IgD-negative memory B cell (primary cell): ENCODE results near the gene TFDP1. TPM values are rescaled to one million over a fixed set of nuclear protein-coding genes. Genes with fewer than 3 reads are reported as not detected.

ENCODE experiments used
- H3K27ac Mint-ChIP-seq, 3 donors: one replicate each; pipeline ENCODE4 v1.8.0; 2020 to 2022; ENCODE audit warnings: mild to moderate bottlenecking in 3 of 3, mixed read lengths in 3 of 3, moderate library complexity in 1 of 3
- H3K27me3 Mint-ChIP-seq: one replicate; pipeline ENCODE4 v1.8.0; 2021; ENCODE audit warnings: mixed read lengths
- H3K36me3 Mint-ChIP-seq: one replicate; pipeline ENCODE4 v1.8.0; 2020; ENCODE audit warnings: mild to moderate bottlenecking, mixed read lengths
- H3K4me1 Mint-ChIP-seq, 3 donors: one replicate each; pipeline ENCODE4 v1.8.0; 2020 to 2022; ENCODE audit warnings: mixed read lengths in 3 of 3, mild to moderate bottlenecking in 1 of 3
- H3K4me3 Mint-ChIP-seq, 4 donors: one replicate each; pipeline ENCODE4 v1.8.0; 2020 to 2022; ENCODE audit warnings: mild to moderate bottlenecking in 4 of 4, mixed read lengths in 4 of 4, moderate library complexity in 3 of 4
- H3K9me3 Mint-ChIP-seq, 3 donors: one replicate each; pipeline ENCODE4 v1.8.0; 2020 to 2021; ENCODE audit warnings: mixed read lengths in 3 of 3, mild to moderate bottlenecking in 1 of 3
- polyA plus RNA-seq: library from polyadenylated mRNA; unstranded; fragments of 300-500 nt; fragmentation: Illumina TruSeq; gene quantifications from one replicate; pipeline ENCODE4 v1.2.3, GENCODE V29; 2021

The TFDP1 gene
- 66.9 TPM for polyA plus RNA-seq

GRCh38 chr13:113584205-113584869 is at the start of gene TFDP1:
TSS of gene TFDP1 (plus strand) at chr13:113584753. CDS start at chr13:113585838, 1,085 bp downstream.
- Mint-ChIP-seq H3K9me3 (peaks cover 0 to 2% (median 0%) of the 10 kb centered on the region in 3 donors), H3K36me3 (no peaks in the 10 kb centered on the region), H3K4me1 (peaks cover 0 to 24% (median 10%) of the 10 kb centered on the region in 3 donors), H3K4me3 (peak within 1 kb of the TSS; percentile 85 to 96 (median 90)), H3K27me3 (no peaks in the 10 kb centered on the region), H3K27ac (peak within 1 kb of the TSS; percentile 12 to 63 (median 35))

- Mint-ChIP-seq H3K27ac (no peak overlapping the region), H3K27me3 (no peaks in the 10 kb centered on the region), H3K9me3 (no peaks in the 10 kb centered on the region), H3K4me3 (no peak overlapping the region), H3K36me3 (peaks cover 10% of the 10 kb centered on the region), H3K4me1 (peaks cover 0 to 2% (median 0%) of the 10 kb centered on the region in 3 donors)
These were observed 49.2 kb upstream of the TFDP1 start for GRCh38 chr13:113535381-113535781.

GRCh38 chr13:113536461-113537110 is 48.0 kb upstream of the TFDP1 start:
- Mint-ChIP-seq H3K27me3 (no peaks in the 10 kb centered on the region), H3K9me3 (peaks cover 0 to 8% (median 3%) of the 10 kb centered on the region in 3 donors), H3K27ac (no peak overlapping the region), H3K4me1 (peaks cover 0 to 2% (median 0%) of the 10 kb centered on the region in 3 donors), H3K4me3 (no peak overlapping the region), H3K36me3 (peaks cover 11% of the 10 kb centered on the region)

- Mint-ChIP-seq H3K36me3 (peaks cover 11% of the 10 kb centered on the region), H3K27ac (peak overlapping the region in 1 of 3 donors; percentile 4), H3K27me3 (no peaks in the 10 kb centered on the region), H3K4me3 (no peak overlapping the region), H3K4me1 (peaks cover 0 to 2% (median 0%) of the 10 kb centered on the region in 3 donors), H3K9me3 (peaks cover 0 to 8% (median 3%) of the 10 kb centered on the region in 3 donors)
These were observed 47.3 kb upstream of the TFDP1 start for GRCh38 chr13:113537205-113537604.

- H3K36me3 Mint-ChIP-seq: peaks cover 11% of the 10 kb centered on the region
- peaks cover 0 to 8% (median 3%) of the 10 kb centered on the region in 3 donors for H3K9me3 Mint-ChIP-seq
- H3K4me1 Mint-ChIP-seq: peaks cover 0 to 2% (median 0%) of the 10 kb centered on the region in 3 donors
- peak overlapping the region in 1 of 3 donors; percentile 41 for H3K27ac Mint-ChIP-seq
- H3K27me3 Mint-ChIP-seq: no peaks in the 10 kb centered on the region
- H3K4me3 Mint-ChIP-seq: peak overlapping the region in 1 of 4 donors; percentile 49
These were observed 46.5 kb upstream of the TFDP1 start for GRCh38 chr13:113537909-113538688.

GRCh38 chr13:113538689-113539058 is 45.9 kb upstream of the TFDP1 start:
- H3K27ac Mint-ChIP-seq: no peak overlapping the region

GRCh38 chr13:113539176-113539575 is 45.4 kb upstream of the TFDP1 start:
- Mint-ChIP-seq H3K9me3 (peaks cover 0 to 8% (median 3%) of the 10 kb centered on the region in 3 donors), H3K36me3 (peaks cover 11% of the 10 kb centered on the region), H3K27ac (no peak overlapping the region), H3K4me3 (no peak overlapping the region), H3K4me1 (peaks cover 0 to 2% (median 0%) of the 10 kb centered on the region in 3 donors), H3K27me3 (no peaks in the 10 kb centered on the region)

More at GRCh38 chr13:113538689-113539058, 45.9 kb upstream of the TFDP1 start:
- Mint-ChIP-seq H3K4me3 (no peak overlapping the region), H3K36me3 (peaks cover 11% of the 10 kb centered on the region), H3K4me1 (peaks cover 0 to 2% (median 0%) of the 10 kb centered on the region in 3 donors), H3K9me3 (peaks cover 0 to 8% (median 3%) of the 10 kb centered on the region in 3 donors), H3K27me3 (no peaks in the 10 kb centered on the region)

- Mint-ChIP-seq H3K27me3 (no peaks in the 10 kb centered on the region), H3K4me1 (peaks cover 0 to 2% (median 0%) of the 10 kb centered on the region in 3 donors), H3K4me3 (no peak overlapping the region), H3K9me3 (peaks cover 0 to 8% (median 3%) of the 10 kb centered on the region in 3 donors), H3K36me3 (peaks cover 11% of the 10 kb centered on the region), H3K27ac (no peak overlapping the region)
These were observed 44.7 kb upstream of the TFDP1 start for GRCh38 chr13:113539822-113540221.

GRCh38 chr13:113540523-113540922 is 44.0 kb upstream of the TFDP1 start:
- Mint-ChIP-seq H3K27ac (peak overlapping the region in 1 of 3 donors; percentile 39), H3K4me3 (no peak overlapping the region), H3K27me3 (no peaks in the 10 kb centered on the region), H3K4me1 (peaks cover 0 to 2% (median 0%) of the 10 kb centered on the region in 3 donors), H3K9me3 (peaks cover 0 to 8% (median 3%) of the 10 kb centered on the region in 3 donors), H3K36me3 (peaks cover 9% of the 10 kb centered on the region)

- no peaks in the 10 kb centered on the region for H3K4me1 Mint-ChIP-seq
- H3K27me3 Mint-ChIP-seq: no peaks in the 10 kb centered on the region
- H3K4me3 Mint-ChIP-seq: no peak overlapping the region
- H3K36me3 Mint-ChIP-seq: peaks cover 8% of the 10 kb centered on the region
- H3K9me3 Mint-ChIP-seq: peaks cover 0 to 8% (median 3%) of the 10 kb centered on the region in 3 donors
- no peak overlapping the region for H3K27ac Mint-ChIP-seq
These were observed 41.7 kb upstream of the TFDP1 start for GRCh38 chr13:113542751-113543424.

GRCh38 chr13:113544071-113544891 is 40.3 kb upstream of the TFDP1 start:
- Mint-ChIP-seq H3K4me1 (no peaks in the 10 kb centered on the region), H3K36me3 (peaks cover 11% of the 10 kb centered on the region), H3K9me3 (peaks cover 0 to 8% (median 3%) of the 10 kb centered on the region in 3 donors), H3K27ac (no peak overlapping the region), H3K27me3 (no peaks in the 10 kb centered on the region), H3K4me3 (no peak overlapping the region)

- no peaks in the 10 kb centered on the region for H3K27me3 Mint-ChIP-seq
- H3K4me3 Mint-ChIP-seq: no peak overlapping the region
- peaks cover 10% of the 10 kb centered on the region for H3K36me3 Mint-ChIP-seq
- H3K4me1 Mint-ChIP-seq: no peaks in the 10 kb centered on the region
- H3K9me3 Mint-ChIP-seq: peaks cover 0 to 8% (median 3%) of the 10 kb centered on the region in 3 donors
- H3K27ac Mint-ChIP-seq: no peak overlapping the region
These were observed 39.7 kb upstream of the TFDP1 start for GRCh38 chr13:113544896-113545295.

- Mint-ChIP-seq H3K36me3 (peaks cover 6% of the 10 kb centered on the region), H3K27me3 (no peaks in the 10 kb centered on the region), H3K4me1 (no peaks in the 10 kb centered on the region), H3K27ac (no peak overlapping the region), H3K9me3 (peaks cover 0 to 8% (median 3%) of the 10 kb centered on the region in 3 donors), H3K4me3 (no peak overlapping the region)
These were observed 39.1 kb upstream of the TFDP1 start for GRCh38 chr13:113545455-113545930.
